ENCODE data around the gene REPIN1. TPM values are rescaled to one million over a fixed set of nuclear protein-coding genes. Genes with fewer than 3 reads are reported as not detected.

The REPIN1 gene
- total and polyA plus RNA-seq, 9 of the 15 experiments (the other 6 are each of a cell fraction or from before 2014, with no cell fraction given): 8.1 to 283 (median 94.3) TPM

- no peak for TF ChIP-seq SETDB1 (IDR thresholded peaks at IDR 0.05; ENCODE audit: low read length)
- TF ChIP-seq NFRKB (IDR thresholded peaks at IDR 0.05; ENCODE audit: low read depth): 0 out of 2 replicates have a peak, but pooled peaks have one; percentile 71
- no peak for TF ChIP-seq GABPB1 (CRISPR knock-in tag; IDR thresholded peaks at IDR 0.05)
- no peak for TF ChIP-seq USF1 (CRISPR knock-in tag; IDR thresholded peaks at IDR 0.05)
- peak in 1 of 2 experiments; percentile 58; a peak in 2 of 4 replicates for TF ChIP-seq TEAD1 (CRISPR knock-in tag; IDR thresholded peaks at IDR 0.05)
- no peak for TF ChIP-seq MNT (conservative IDR thresholded peaks at IDR 0.05)
- TF ChIP-seq SP2 (IDR thresholded peaks at IDR 0.05; ENCODE audit: extremely low read depth, low read depth, low read length, poor library complexity, severe bottlenecking): no peak
- TF ChIP-seq, protein P1, sequence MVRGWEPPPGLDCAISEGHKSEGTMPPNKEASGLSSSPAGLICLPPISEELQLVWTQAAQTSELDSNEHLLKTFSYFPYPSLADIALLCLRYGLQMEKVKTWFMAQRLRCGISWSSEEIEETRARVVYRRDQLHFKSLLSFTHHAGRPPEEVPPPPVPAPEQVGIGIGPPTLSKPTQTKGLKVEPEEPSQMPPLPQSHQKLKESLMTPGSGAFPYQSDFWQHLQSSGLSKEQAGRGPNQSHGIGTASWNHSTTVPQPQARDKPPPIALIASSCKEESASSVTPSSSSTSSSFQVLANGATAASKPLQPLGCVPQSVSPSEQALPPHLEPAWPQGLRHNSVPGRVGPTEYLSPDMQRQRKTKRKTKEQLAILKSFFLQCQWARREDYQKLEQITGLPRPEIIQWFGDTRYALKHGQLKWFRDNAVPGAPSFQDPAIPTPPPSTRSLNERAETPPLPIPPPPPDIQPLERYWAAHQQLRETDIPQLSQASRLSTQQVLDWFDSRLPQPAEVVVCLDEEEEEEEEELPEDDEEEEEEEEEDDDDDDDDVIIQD (CRISPR knock-in tag; IDR thresholded peaks at IDR 0.05): no peak
- TF ChIP-seq ZBTB2 (IDR thresholded peaks at IDR 0.05): peak; percentile 68; the same call in 1 of the 2 replicates
- no peak for TF ChIP-seq MAFG (tag; conservative IDR thresholded peaks at IDR 0.05)
- TF ChIP-seq, protein P2, sequence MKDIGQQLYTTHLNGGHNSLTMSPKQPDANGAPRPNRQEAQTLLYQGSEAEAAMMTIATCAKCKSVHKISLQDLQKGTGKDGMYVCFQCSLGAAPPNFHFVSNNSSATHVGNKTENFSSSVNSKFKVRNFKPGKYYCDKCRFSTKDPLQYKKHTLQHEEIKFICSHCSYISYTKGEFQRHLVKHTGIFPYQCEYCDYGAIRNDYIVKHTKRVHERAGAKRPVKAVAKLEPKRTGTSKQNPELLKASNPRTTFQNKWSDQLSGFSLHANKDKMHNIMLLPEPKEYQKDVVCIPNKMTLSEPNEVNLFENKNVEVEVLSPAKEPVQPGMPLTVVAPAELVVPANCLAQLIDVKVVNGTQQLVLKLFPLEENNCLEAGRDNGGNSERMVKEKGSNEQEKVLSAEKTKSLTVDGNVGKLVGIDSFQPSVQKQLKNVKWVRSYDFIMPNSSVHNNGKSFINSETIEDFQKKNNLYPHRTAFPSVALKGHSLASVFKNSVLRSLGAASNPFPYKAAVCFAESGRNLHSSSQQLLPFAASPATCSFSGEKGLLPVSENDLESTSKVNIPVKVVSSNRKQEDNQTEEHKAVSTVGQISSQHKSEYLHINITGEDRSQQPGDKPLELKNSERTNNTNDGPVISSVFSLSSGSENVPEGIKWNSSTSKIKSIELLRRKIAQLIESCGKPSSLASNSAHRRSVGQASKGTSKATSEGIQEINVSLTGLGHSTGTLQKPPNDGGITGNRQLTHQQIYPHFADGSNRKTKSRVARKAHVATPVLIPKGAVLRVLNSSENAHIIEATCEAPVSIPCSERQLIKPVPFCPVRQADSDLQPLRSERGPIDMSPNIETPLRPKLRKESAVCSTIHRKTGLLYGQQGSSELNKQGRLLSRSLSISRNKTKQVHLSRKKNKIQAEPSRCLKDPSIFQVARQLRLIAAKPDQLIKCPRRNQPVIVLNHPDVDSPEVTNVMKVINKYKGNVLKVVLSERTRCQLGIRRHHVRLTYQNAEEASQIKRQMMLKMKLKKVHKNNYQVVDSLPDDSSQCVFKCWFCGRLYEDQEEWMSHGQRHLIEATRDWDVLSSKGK (CRISPR knock-in tag; IDR thresholded peaks at IDR 0.05): no peak
- TF ChIP-seq, protein P3, sequence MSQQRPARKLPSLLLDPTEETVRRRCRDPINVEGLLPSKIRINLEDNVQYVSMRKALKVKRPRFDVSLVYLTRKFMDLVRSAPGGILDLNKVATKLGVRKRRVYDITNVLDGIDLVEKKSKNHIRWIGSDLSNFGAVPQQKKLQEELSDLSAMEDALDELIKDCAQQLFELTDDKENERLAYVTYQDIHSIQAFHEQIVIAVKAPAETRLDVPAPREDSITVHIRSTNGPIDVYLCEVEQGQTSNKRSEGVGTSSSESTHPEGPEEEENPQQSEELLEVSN (IDR thresholded peaks at IDR 0.05; ENCODE audit: borderline replicate concordance in 1 of 2, extremely low read depth in 1 of 2, insufficient read depth in 1 of 2, insufficient read length in 1 of 2, low read depth in 1 of 2, low read length in 1 of 2, poor library complexity in 1 of 2, severe bottlenecking in 1 of 2): peak; percentile 41 to 61
- no peak for TF ChIP-seq MCM2 (IDR thresholded peaks at IDR 0.05; ENCODE audit: low read depth)
- no peak for TF ChIP-seq SOX6 (IDR thresholded peaks at IDR 0.05)
- no peak for TF ChIP-seq NBN (IDR thresholded peaks at IDR 0.05; ENCODE audit: low read depth)
These were observed 35.7 kb downstream of the REPIN1 start (continued) for GRCh38 chr7:150404172-150404804.

Measured in K562 (cell line).